Measurements from ENCODE around the gene LAMA3.

The LAMA3 gene

DNA sequence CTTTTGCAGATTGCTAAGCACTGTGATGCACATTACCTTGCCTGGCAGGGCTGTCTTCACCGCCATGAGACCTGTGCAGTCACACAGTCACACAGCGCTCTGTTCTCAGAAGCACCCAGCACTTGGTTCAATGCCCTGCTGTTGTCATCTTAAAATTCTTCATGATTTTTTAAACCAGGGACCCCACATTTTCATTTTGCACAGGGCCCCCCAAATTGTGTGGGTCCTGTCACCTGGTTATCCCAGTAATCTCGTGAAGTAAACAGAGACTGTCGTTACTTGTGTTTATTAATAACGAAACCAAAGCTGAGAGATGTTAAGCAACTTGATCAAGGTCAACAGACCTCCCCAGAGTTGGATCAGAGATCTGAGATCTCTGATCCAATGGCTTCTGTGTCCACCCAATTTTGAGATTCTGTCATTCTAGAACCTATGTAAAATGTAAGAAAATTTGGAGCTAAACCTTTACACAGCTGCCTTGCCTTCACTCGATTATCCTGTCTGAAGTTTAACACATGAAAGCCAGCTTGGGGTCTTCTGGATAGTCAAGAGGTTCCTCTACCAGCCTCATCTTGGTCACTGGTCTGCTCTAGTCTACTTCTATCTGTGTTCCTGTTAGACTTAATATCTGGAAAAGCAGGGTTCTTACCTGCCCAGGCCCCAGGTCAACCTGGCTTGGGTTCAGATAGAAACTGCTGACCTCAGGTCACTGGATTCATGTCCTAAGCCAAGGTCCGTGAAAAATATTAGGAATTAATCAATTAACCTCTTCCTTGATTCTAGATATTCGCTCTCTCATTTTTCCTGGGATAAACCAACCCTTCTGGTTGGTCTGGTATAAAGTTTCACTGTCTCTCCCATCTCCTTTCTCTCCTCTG, 311.6 kb downstream of the LAMA3 start:
- H3K4me1 ChIP-seq (ENCODE audit: control insufficient read depth in 1 of 2, insufficient read depth in 2 of 2, low read length in 2 of 2), result peaks cover 7 to 8% of the 10 kb centered on the region in 2 donors
- H3K36me3 ChIP-seq (ENCODE audit: control insufficient read depth in 1 of 2, insufficient read depth in 2 of 2, low read length in 2 of 2), result no peaks in the 10 kb centered on the region
- no peak overlapping the region for H3K27ac ChIP-seq (ENCODE audit: low read depth, low read length)
- peak overlapping the region in 1 of 2 donors; percentile 24 for H3K4me3 ChIP-seq (ENCODE audit: low read depth in 1 of 2, low read length in 2 of 2)
- H3K9ac ChIP-seq (ENCODE audit: low read depth in 1 of 2, low read length in 2 of 2), result no peak overlapping the region
- no peaks in the 10 kb centered on the region for H3K9me3 ChIP-seq (ENCODE audit: control insufficient read depth in 1 of 2, low read length in 2 of 2)
- no peaks in the 10 kb centered on the region for H3K27me3 ChIP-seq (ENCODE audit: control insufficient read depth in 1 of 2, insufficient read depth in 2 of 2, low read length in 2 of 2)

DNA sequence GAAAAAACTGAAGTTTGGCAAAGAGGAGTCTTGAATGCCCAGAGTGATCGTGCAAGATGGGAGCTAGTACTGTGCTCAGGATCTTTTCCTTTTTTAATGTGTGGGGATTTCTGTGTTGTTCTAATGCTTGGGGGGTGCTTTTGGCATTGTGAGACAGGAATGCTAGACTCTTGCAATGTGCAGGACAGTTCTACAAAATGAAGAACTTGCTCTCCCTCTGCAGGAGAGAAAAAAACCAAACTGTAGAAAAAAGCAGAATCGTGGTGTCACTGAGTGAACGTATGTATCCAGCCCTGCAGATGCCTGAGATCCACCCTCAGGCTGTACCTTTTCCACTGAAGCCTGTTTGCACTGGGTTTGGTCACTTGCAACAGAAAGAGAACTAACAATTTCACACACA, 313.2 kb downstream of the LAMA3 start:
- H3K4me1 ChIP-seq (ENCODE audit: control insufficient read depth in 1 of 2, insufficient read depth in 2 of 2, low read length in 2 of 2), result peaks cover 7 to 8% of the 10 kb centered on the region in 2 donors
- no peaks in the 10 kb centered on the region for H3K9me3 ChIP-seq (ENCODE audit: control insufficient read depth in 1 of 2, low read length in 2 of 2)

GRCh38 chr18:24003288-24003687, 314.0 kb downstream of the LAMA3 start:
- H3K36me3 ChIP-seq (ENCODE audit: control insufficient read depth in 1 of 2, insufficient read depth in 2 of 2, low read length in 2 of 2), result no peaks in the 10 kb centered on the region
- peaks cover 7 to 8% of the 10 kb centered on the region in 2 donors for H3K4me1 ChIP-seq (ENCODE audit: control insufficient read depth in 1 of 2, insufficient read depth in 2 of 2, low read length in 2 of 2)
- no peak overlapping the region for H3K9ac ChIP-seq (ENCODE audit: low read depth in 1 of 2, low read length in 2 of 2)
- no peak overlapping the region for H3K27ac ChIP-seq (ENCODE audit: low read depth, low read length)
- no peaks in the 10 kb centered on the region for H3K9me3 ChIP-seq (ENCODE audit: control insufficient read depth in 1 of 2, low read length in 2 of 2)
- H3K27me3 ChIP-seq (ENCODE audit: control insufficient read depth in 1 of 2, insufficient read depth in 2 of 2, low read length in 2 of 2), result no peaks in the 10 kb centered on the region
- H3K4me3 ChIP-seq (ENCODE audit: low read depth in 1 of 2, low read length in 2 of 2), result no peak overlapping the region

More for the DNA sequence above, 313.2 kb downstream of the LAMA3 start:
- H3K27ac ChIP-seq (ENCODE audit: low read depth, low read length), result no peak overlapping the region
- no peak overlapping the region for H3K4me3 ChIP-seq (ENCODE audit: low read depth in 1 of 2, low read length in 2 of 2)
- no peaks in the 10 kb centered on the region for H3K27me3 ChIP-seq (ENCODE audit: control insufficient read depth in 1 of 2, insufficient read depth in 2 of 2, low read length in 2 of 2)
- no peak overlapping the region for H3K9ac ChIP-seq (ENCODE audit: low read depth in 1 of 2, low read length in 2 of 2)
- no peaks in the 10 kb centered on the region for H3K36me3 ChIP-seq (ENCODE audit: control insufficient read depth in 1 of 2, insufficient read depth in 2 of 2, low read length in 2 of 2)

GRCh38 chr18:24003903-24004640, 314.8 kb downstream of the LAMA3 start:
- no peaks in the 10 kb centered on the region for H3K27me3 ChIP-seq (ENCODE audit: control insufficient read depth in 1 of 2, insufficient read depth in 2 of 2, low read length in 2 of 2)
- no peaks in the 10 kb centered on the region for H3K9me3 ChIP-seq (ENCODE audit: control insufficient read depth in 1 of 2, low read length in 2 of 2)
- no peaks in the 10 kb centered on the region for H3K36me3 ChIP-seq (ENCODE audit: control insufficient read depth in 1 of 2, insufficient read depth in 2 of 2, low read length in 2 of 2)
- no peak overlapping the region for H3K27ac ChIP-seq (ENCODE audit: low read depth, low read length)
- H3K4me3 ChIP-seq (ENCODE audit: low read depth in 1 of 2, low read length in 2 of 2), result no peak overlapping the region
- peaks cover 7% of the 10 kb centered on the region in 2 donors for H3K4me1 ChIP-seq (ENCODE audit: control insufficient read depth in 1 of 2, insufficient read depth in 2 of 2, low read length in 2 of 2)
- no peak overlapping the region for H3K9ac ChIP-seq (ENCODE audit: low read depth in 1 of 2, low read length in 2 of 2)

All from duodenal mucosa (tissue), 2 donors.